ENCODE results near the gene DYSF. TPM values are rescaled to one million over a fixed set of nuclear protein-coding genes. Genes with fewer than 3 reads are reported as not detected.

The DYSF gene
- polyA plus RNA-seq, 1 of the 3 experiments (the other 2 are of a cell fraction) = 0.10 TPM

GRCh38 chr2:71702071-71702970 is 249.0 kb downstream of the DYSF start (continued):
- no peak for TF ChIP-seq RCOR1 (IDR thresholded peaks at IDR 0.05; ENCODE audit: low read length)
- TF ChIP-seq JUND (IDR thresholded peaks at IDR 0.05) = no peak
- no peak for TF ChIP-seq MXI1 (IDR thresholded peaks at IDR 0.05; ENCODE audit: low read depth, low read length)
- TF ChIP-seq GABPA (IDR thresholded peaks at IDR 0.05; ENCODE audit: low read depth) = no peak
- no peak for TF ChIP-seq MEF2A (IDR thresholded peaks at IDR 0.05; ENCODE audit: borderline replicate concordance, low read depth)
- TF ChIP-seq EZH2phosphoT487 (IDR thresholded peaks at IDR 0.05; ENCODE audit: borderline replicate concordance, low read depth) = no peak
- no peak for TF ChIP-seq FOXJ3 (CRISPR knock-in tag; IDR thresholded peaks at IDR 0.05)
- TF ChIP-seq RXRA (IDR thresholded peaks at IDR 0.05; ENCODE audit: borderline replicate concordance, low read depth) = no peak
- no peak for TF ChIP-seq SMC3 (IDR thresholded peaks at IDR 0.05; ENCODE audit: low read depth, low read length)
- TF ChIP-seq FOSL2 (IDR thresholded peaks at IDR 0.05; ENCODE audit: borderline replicate concordance, low read depth) = no peak

GRCh38 chr2:71702971-71703898 is 249.9 kb downstream of the DYSF start:
- CTCF ChIA-PET = no interaction called here

More at GRCh38 chr2:71702971-71703898, 249.9 kb downstream of the DYSF start:
- no peak for DNase-seq
- H3K9me3 ChIP-seq = no peaks in the 10 kb centered on the region
- H3K27ac ChIP-seq (ENCODE audit: low read depth in 2 of 2, low read length in 1 of 2) = no peak overlapping the region
- H3F3A ChIP-seq (replicated peaks; ENCODE audit: insufficient read depth) = no peaks in the 10 kb centered on the region
- no peaks in the 10 kb centered on the region for H4K20me1 ChIP-seq (ENCODE audit: insufficient read depth)
- no peaks in the 10 kb centered on the region for H3K9me2 ChIP-seq
- no peaks in the 10 kb centered on the region for H3K27me3 ChIP-seq (ENCODE audit: insufficient read depth)
- no peaks in the 10 kb centered on the region for H3K36me3 ChIP-seq (replicated peaks in 1 of 2; ENCODE audit: control insufficient read depth in 1 of 2, insufficient read depth in 2 of 2, low read length in 1 of 2)
- 45% methylated on average over 11 of the region's 13 CpGs for WGBS (ENCODE audit: low lambda C conversion rate)
- H3K9ac ChIP-seq = no peak overlapping the region
- POLR2A ChIA-PET = no interaction called here
- no peak for TF ChIP-seq TEAD4 (IDR thresholded peaks at IDR 0.05; ENCODE audit: borderline replicate concordance, insufficient read depth)
- TF ChIP-seq PBX3 (IDR thresholded peaks at IDR 0.05) = no peak
- no peak for TF ChIP-seq IRF3 (IDR thresholded peaks at IDR 0.05; ENCODE audit: low read depth, low read length)
- TF ChIP-seq SMC3 (IDR thresholded peaks at IDR 0.05; ENCODE audit: low read depth, low read length) = no peak
- H3K79me2 ChIP-seq (ENCODE audit: insufficient read depth) = no peaks in the 10 kb centered on the region
- peaks cover 0 to 12% of the 10 kb centered on the region in 2 experiments; a peak in 1 of 4 replicates for H3K4me1 ChIP-seq (ENCODE audit: control insufficient read depth in 1 of 2, insufficient read depth in 2 of 2, low read depth in 1 of 2, low read length in 1 of 2)
- no peak overlapping the region for H2AFZ ChIP-seq (ENCODE audit: low read depth)
- H3K4me2 ChIP-seq = no peak overlapping the region
- H3K4me3 ChIP-seq (ENCODE audit: low read depth in 2 of 2, low read length in 1 of 2) = no peak overlapping the region
